Uterus (tissue), 2 donors: ENCODE results near the gene HOXC12.

ENCODE experiments used
- CTCF ChIP-seq, 4 experiments: fragments of 200-600 bp in 2 of 4; fragments of 450-650 bp in 2 of 4; sonication (generic) in 2 of 4; IDR thresholded peaks; one replicate each; pipeline ENCODE4 v1.5.1; 2016 to 2019; ENCODE audit warnings: antibody characterized with exemption in 4 of 4, mild to moderate bottlenecking in 2 of 4, moderate library complexity in 1 of 4
- POLR2A ChIP-seq, 2 donors: fragments of 450-650 bp; IDR thresholded peaks; one replicate each; pipeline ENCODE4 v1.6.1; 2016; ENCODE audit warnings: antibody characterized with exemption in 2 of 2, mild to moderate bottlenecking in 1 of 2, moderate library complexity in 1 of 2

- TF ChIP-seq CTCF (IDR thresholded peaks at IDR 0.05) (no peak), POLR2A (IDR thresholded peaks at IDR 0.05) (no peak)
Measured at GRCh38 chr12:53975479-53976152, 20.9 kb downstream of the HOXC12 start.
